ENCODE data around the gene FSIP1. TPM values are rescaled to one million over a fixed set of nuclear protein-coding genes. Genes with fewer than 3 reads are reported as not detected.

The FSIP1 gene
- total RNA-seq, 4 donors from 2014 or later = 0.83 to 4.6 (median 1.4) TPM

DNA sequence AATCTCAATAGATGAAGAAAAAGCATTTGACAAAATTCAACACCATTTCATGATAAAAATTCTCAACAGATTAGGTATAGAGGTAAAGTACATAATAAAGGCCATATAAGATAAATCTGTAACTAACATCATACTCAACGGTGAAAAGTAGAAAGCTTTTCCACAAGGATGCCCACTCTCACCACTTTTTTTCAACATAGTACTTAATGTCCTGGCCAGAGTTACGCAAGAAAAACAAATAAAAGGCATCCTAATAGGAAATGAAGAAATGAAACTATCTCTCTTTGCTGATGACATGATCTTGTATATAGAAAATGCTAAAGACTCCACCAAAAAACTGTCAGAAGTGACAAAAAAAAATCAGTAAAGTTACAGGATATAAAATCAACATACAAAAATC is 168.8 kb downstream of the FSIP1 start:
- WGBS = 98% methylated on average over 2 of the region's 2 CpGs
- H3K9me3 ChIP-seq = peaks cover 0 to 32% (median 14%) of the 10 kb centered on the region in 4 donors
- TF ChIP-seq EP300 (IDR thresholded peaks at IDR 0.05) = no peak
- TF ChIP-seq, protein P1, sequence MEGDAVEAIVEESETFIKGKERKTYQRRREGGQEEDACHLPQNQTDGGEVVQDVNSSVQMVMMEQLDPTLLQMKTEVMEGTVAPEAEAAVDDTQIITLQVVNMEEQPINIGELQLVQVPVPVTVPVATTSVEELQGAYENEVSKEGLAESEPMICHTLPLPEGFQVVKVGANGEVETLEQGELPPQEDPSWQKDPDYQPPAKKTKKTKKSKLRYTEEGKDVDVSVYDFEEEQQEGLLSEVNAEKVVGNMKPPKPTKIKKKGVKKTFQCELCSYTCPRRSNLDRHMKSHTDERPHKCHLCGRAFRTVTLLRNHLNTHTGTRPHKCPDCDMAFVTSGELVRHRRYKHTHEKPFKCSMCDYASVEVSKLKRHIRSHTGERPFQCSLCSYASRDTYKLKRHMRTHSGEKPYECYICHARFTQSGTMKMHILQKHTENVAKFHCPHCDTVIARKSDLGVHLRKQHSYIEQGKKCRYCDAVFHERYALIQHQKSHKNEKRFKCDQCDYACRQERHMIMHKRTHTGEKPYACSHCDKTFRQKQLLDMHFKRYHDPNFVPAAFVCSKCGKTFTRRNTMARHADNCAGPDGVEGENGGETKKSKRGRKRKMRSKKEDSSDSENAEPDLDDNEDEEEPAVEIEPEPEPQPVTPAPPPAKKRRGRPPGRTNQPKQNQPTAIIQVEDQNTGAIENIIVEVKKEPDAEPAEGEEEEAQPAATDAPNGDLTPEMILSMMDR (IDR thresholded peaks at IDR 0.05) = no peak
- TF ChIP-seq POLR2A (IDR thresholded peaks at IDR 0.05; ENCODE audit: low read depth) = no peak
- no peak for TF ChIP-seq POLR2AphosphoS5 (IDR thresholded peaks at IDR 0.05)
- no peaks in the 10 kb centered on the region for H3K36me3 ChIP-seq
- no peaks in the 10 kb centered on the region for H3K4me1 ChIP-seq
- H3K27me3 ChIP-seq = no peaks in the 10 kb centered on the region
- intact Hi-C loops (cut with DNase I) = no loop called here
- no peak overlapping the region for H3K4me3 ChIP-seq
- H3K27ac ChIP-seq (replicated peaks in 1 of 4) = no peak overlapping the region
- no peak for DNase-seq (ENCODE audit: extremely low spot score)

DNA sequence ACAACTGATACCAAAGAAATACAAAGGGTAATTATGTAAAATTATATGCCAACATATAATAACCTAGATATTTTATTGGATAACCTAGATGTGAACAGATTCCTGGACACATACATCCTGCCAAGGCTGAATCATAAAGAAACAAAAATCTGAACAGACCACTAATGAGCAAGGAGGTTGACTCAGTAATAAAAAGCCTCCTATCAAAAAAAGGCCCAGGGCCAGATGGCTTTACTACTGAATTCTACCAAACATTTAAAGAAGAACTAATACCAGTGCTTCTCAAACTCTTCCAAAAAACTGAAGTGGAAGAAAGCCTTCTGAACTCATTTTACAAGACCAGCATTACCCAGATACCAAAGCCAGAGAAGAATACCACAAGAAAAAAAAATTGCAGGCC is 169.4 kb downstream of the FSIP1 start:
- H3K27ac ChIP-seq (replicated peaks in 1 of 4) = no peak overlapping the region
- H3K4me3 ChIP-seq = no peak overlapping the region
- TF ChIP-seq POLR2AphosphoS5 (IDR thresholded peaks at IDR 0.05) (no peak), EP300 (IDR thresholded peaks at IDR 0.05) (no peak), POLR2A (IDR thresholded peaks at IDR 0.05; ENCODE audit: low read depth) (no peak)
- TF ChIP-seq, protein P1 (IDR thresholded peaks at IDR 0.05) = no peak
- no peaks in the 10 kb centered on the region for H3K27me3 ChIP-seq
- peaks cover 0 to 32% (median 14%) of the 10 kb centered on the region in 4 donors for H3K9me3 ChIP-seq
- H3K36me3 ChIP-seq = no peaks in the 10 kb centered on the region
- no peak for DNase-seq (ENCODE audit: extremely low spot score)
- no peaks in the 10 kb centered on the region for H3K4me1 ChIP-seq
- intact Hi-C loops (cut with DNase I) = no loop called here

DNA sequence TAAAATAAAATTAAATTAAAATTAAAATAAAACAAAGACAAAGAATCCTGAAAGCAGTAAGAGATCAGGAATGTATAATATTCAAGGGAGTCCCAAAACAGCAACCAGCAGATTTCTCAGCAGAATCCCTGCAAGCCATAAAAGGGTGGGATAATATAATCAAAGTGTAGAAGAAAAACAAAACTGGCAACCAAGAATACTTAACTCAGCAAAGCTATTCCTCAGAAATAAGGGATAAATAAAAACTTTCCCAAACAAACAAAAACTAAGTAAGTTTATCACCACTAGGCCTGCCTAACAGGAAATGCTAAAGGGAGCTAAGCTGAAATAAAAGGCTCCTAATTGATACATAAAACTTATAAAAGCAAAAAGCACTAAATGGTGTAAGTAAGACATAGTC is 172.0 kb downstream of the FSIP1 start:
- DNase-seq (ENCODE audit: extremely low spot score) = no peak
- Histone ChIP-seq H3K27ac (replicated peaks in 1 of 4) (no peak overlapping the region), H3K9me3 (peaks cover 0 to 32% (median 14%) of the 10 kb centered on the region in 4 donors), H3K36me3 (no peaks in the 10 kb centered on the region), H3K4me3 (no peak overlapping the region), H3K4me1 (no peaks in the 10 kb centered on the region), H3K27me3 (no peaks in the 10 kb centered on the region)
- TF ChIP-seq POLR2A (IDR thresholded peaks at IDR 0.05; ENCODE audit: low read depth) (no peak), EP300 (IDR thresholded peaks at IDR 0.05) (no peak), POLR2AphosphoS5 (IDR thresholded peaks at IDR 0.05) (no peak)
- TF ChIP-seq, protein P1 (IDR thresholded peaks at IDR 0.05) = no peak
- intact Hi-C loops (cut with DNase I) = no loop called here

DNA sequence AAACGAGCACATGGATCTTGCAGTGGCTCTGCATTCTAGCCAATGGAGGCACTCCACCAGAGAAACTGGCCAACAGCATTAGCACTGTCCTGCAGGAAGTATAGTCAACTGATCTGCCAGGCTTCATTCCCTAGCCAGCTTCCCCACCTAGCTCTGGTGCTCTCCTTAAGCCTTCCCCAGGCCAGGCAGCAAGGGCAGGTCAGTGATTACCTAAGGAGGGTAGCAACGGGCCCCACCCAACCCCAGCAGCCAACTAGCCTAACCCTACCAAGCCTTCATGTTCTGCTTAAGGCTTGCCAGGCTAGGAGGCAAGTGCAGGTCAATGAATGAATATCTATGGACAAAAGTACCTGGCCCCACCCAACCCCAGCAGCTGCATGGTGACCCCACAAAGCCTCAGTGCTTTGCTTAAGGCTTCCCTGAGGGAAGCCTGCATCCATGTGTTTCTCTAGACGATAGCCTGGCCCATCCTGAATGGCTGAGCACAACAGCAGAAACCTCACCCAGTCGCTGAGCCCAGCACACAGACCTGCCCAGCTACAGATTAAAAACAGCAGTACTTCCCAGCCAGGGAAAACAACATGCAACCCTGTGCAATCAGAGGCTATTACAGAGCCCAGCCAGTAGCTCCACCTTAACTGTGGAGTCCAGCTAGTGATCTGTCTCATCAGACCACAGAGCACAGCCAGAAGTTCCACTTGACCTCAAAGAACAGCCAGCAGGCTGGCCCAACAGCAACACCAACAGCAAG is 173.3 kb downstream of the FSIP1 start:
- TF ChIP-seq POLR2AphosphoS5 (IDR thresholded peaks at IDR 0.05) (no peak), POLR2A (IDR thresholded peaks at IDR 0.05; ENCODE audit: low read depth) (no peak), EP300 (IDR thresholded peaks at IDR 0.05) (no peak)
- TF ChIP-seq, protein P1 (IDR thresholded peaks at IDR 0.05) = no peak
- WGBS = 90% methylated on average over 4 of the region's 4 CpGs
- Histone ChIP-seq H3K27me3 (no peaks in the 10 kb centered on the region), H3K4me1 (no peaks in the 10 kb centered on the region), H3K27ac (replicated peaks in 1 of 4) (no peak overlapping the region), H3K9me3 (peaks cover 0 to 31% (median 14%) of the 10 kb centered on the region in 4 donors), H3K36me3 (no peaks in the 10 kb centered on the region), H3K4me3 (no peak overlapping the region)
- intact Hi-C loops (cut with DNase I) = no loop called here
- no peak for DNase-seq (ENCODE audit: extremely low spot score)
